SK-N-SH (cell line): ENCODE results near the gene P4HA3. TPM values are rescaled to one million over a fixed set of nuclear protein-coding genes. Genes with fewer than 3 reads are reported as not detected.
"Not testable (repeated sequence)": the region's sequence is repeated elsewhere in the genome, so short reads cannot be mapped to it uniquely, and the experiment has no call there.

Experiments
- CTCF ChIA-PET: fragments of 300-600, 350-600 bp; formaldehyde crosslinking; extraction: SDS; loops from one replicate; lab custom pipeline; 2021; lab: Yijun Ruan, JAX
- POLR2A ChIA-PET: fragments of 350-600 bp; sonication (Branson Sonifier 250); formaldehyde crosslinking; extraction: SDS; loops from one replicate; lab custom pipeline; 2020; ENCODE audit warnings: antibody characterized with exemption, inconsistent platforms; lab: Yijun Ruan, JAX
- DNase-seq: peaks from one replicate; pipeline ENCODE4 v3.0.0; 2012
- H2AFZ ChIP-seq: fragments of 200-600 bp; sonication (generic); 2 replicates; pipeline ENCODE4 v1.8.1; 2016; ENCODE audit warnings: antibody characterized with exemption, mild to moderate bottlenecking, low read depth
- H3F3A ChIP-seq: fragments of 200-600 bp; sonication (generic); replicated peaks from 2 replicates; pipeline ENCODE3; 2016; ENCODE audit warnings: antibody characterized with exemption, mild to moderate bottlenecking; ENCODE audit not compliant: insufficient read depth
- H3K27ac ChIP-seq, 2 experiments: fragments of 200-500 bp in 1 of 2; fragments of 200-600 bp in 1 of 2; sonication (Bioruptor generic) in 1 of 2; sonication (generic), shearing (Covaris generic) in 1 of 2; 2 replicates each; pipeline versions ENCODE4 v1.5.1 to v1.6.1; 2014 to 2016; ENCODE audit warnings: low read depth in 2 of 2, inconsistent platforms in 1 of 2, low read length in 1 of 2, mild to moderate bottlenecking in 1 of 2, mixed read lengths in 1 of 2
- H3K27me3 ChIP-seq: fragments of 200-600 bp; sonication (generic), shearing (Covaris generic); 2 replicates; pipeline ENCODE4 v1.6.1; 2016; ENCODE audit warnings: mixed run types; ENCODE audit not compliant: insufficient read depth
- H3K36me3 ChIP-seq, 2 experiments: fragments of 200-500 bp in 1 of 2; fragments of 200-600 bp in 1 of 2; sonication (Bioruptor generic) in 1 of 2; sonication (generic) in 1 of 2; replicated peaks in 1 of 2; 2 replicates each; pipeline versions ENCODE3 to v1.5.1; 2014 to 2016; ENCODE audit warnings: low read length in 1 of 2, mild to moderate bottlenecking in 1 of 2; ENCODE audit not compliant: insufficient read depth in 2 of 2, control insufficient read depth in 1 of 2
- H3K4me1 ChIP-seq, 2 experiments: fragments of 200-500 bp in 1 of 2; fragments of 200-600 bp in 1 of 2; sonication (Bioruptor generic) in 1 of 2; sonication (generic), shearing (Covaris generic) in 1 of 2; 2 replicates each; pipeline versions ENCODE4 v1.5.1 to v1.6.1; 2014 to 2016; ENCODE audit warnings: low read depth in 1 of 2, low read length in 1 of 2, mixed run types in 1 of 2; ENCODE audit not compliant: insufficient read depth in 2 of 2, control insufficient read depth in 1 of 2
- H3K4me2 ChIP-seq: fragments of 200-600 bp; sonication (generic), shearing (Covaris generic); 2 replicates; pipeline ENCODE4 v1.6.1; 2017; ENCODE audit warnings: mixed run types
- H3K4me3 ChIP-seq, 2 experiments: fragments of 200-500 bp in 1 of 2; fragments of 200-600 bp in 1 of 2; sonication (Bioruptor generic) in 1 of 2; sonication (generic), shearing (Covaris generic) in 1 of 2; 2 replicates each; pipeline versions ENCODE4 v1.5.1 to v1.8.1; 2014 to 2016; ENCODE audit warnings: low read depth in 2 of 2, inconsistent platforms in 1 of 2, low read length in 1 of 2, mild to moderate bottlenecking in 1 of 2, mixed read lengths in 1 of 2, moderate library complexity in 1 of 2
- H3K79me2 ChIP-seq: fragments of 200-600 bp; sonication (generic); 2 replicates; pipeline ENCODE4 v1.8.1; 2017; ENCODE audit warnings: mild to moderate bottlenecking; ENCODE audit not compliant: insufficient read depth
- H3K9ac ChIP-seq: fragments of 200-600 bp; sonication (generic); 2 replicates; pipeline ENCODE4 v1.6.1; 2017; ENCODE audit warnings: mixed run types
- H3K9me2 ChIP-seq: fragments of 200-600 bp; sonication (generic); 2 replicates; pipeline ENCODE4 v1.6.1; 2017; ENCODE audit warnings: mixed run types
- H3K9me3 ChIP-seq: fragments of 200-600 bp; sonication (generic); 2 replicates; pipeline ENCODE4 v1.6.1; 2017; ENCODE audit warnings: mixed run types, mild to moderate bottlenecking, moderate library complexity
- H4K20me1 ChIP-seq: fragments of 200-600 bp; sonication (generic); 2 replicates; pipeline ENCODE4 v1.6.1; 2017; ENCODE audit warnings: mild to moderate bottlenecking, mixed run types; ENCODE audit not compliant: insufficient read depth
- CHD2 ChIP-seq: fragments of 150-350 bp; IDR thresholded peaks from 2 replicates; pipeline ENCODE4 v1.6.1; 2018; ENCODE audit warnings: low read length; ENCODE audit not compliant: partially characterized antibody
- ELF1 ChIP-seq: IDR thresholded peaks from 2 replicates; pipeline ENCODE4 v1.4.0; 2012
- FOXJ3 ChIP-seq: sonication (generic); formaldehyde crosslinking; IDR thresholded peaks from 2 replicates; pipeline ENCODE4 v1.5.1; 2020; ENCODE audit warnings: mild to moderate bottlenecking, missing genetic modification reagents
- FOXM1 ChIP-seq: IDR thresholded peaks from 2 replicates; pipeline ENCODE4 v1.4.0; 2012; ENCODE audit warnings: low read depth, mild to moderate bottlenecking
- JUND ChIP-seq: IDR thresholded peaks from 2 replicates; pipeline ENCODE4 v1.4.0; 2012
- MAX ChIP-seq: IDR thresholded peaks from 2 replicates; pipeline ENCODE4 v1.4.0; 2012; ENCODE audit warnings: low read depth
- NRF1 ChIP-seq: IDR thresholded peaks from 2 replicates; pipeline ENCODE4 v1.6.1; 2012; ENCODE audit warnings: low read depth, mild to moderate bottlenecking, low read length
- PBX3 ChIP-seq: IDR thresholded peaks from 2 replicates; pipeline ENCODE4; 2012
- POLR2AphosphoS5 ChIP-seq: IDR thresholded peaks from 2 replicates; pipeline ENCODE4 v1.6.1; 2012; ENCODE audit warnings: low read depth, low read length
- SMC3 ChIP-seq: IDR thresholded peaks from 2 replicates; pipeline ENCODE4 v1.6.1; 2012; ENCODE audit warnings: low read depth, low read length, improper control_type of control experiment
- TAF1 ChIP-seq: IDR thresholded peaks from 2 replicates; pipeline ENCODE4 v1.6.1; 2012; ENCODE audit warnings: low read depth, mild to moderate bottlenecking, low read length, moderate library complexity, borderline replicate concordance
- TEAD4 ChIP-seq: IDR thresholded peaks from 2 replicates; pipeline ENCODE4 v1.4.0; 2012; ENCODE audit warnings: mild to moderate bottlenecking, borderline replicate concordance; ENCODE audit not compliant: insufficient read depth
- USF1 ChIP-seq: IDR thresholded peaks from 2 replicates; pipeline ENCODE4 v1.4.0; 2012; ENCODE audit warnings: low read depth, borderline replicate concordance
- USF2 ChIP-seq: fragments of 150-350 bp; IDR thresholded peaks from 2 replicates; pipeline ENCODE4 v1.6.1; 2017; ENCODE audit warnings: antibody characterized with exemption, low read length, low read depth, borderline replicate concordance
- ZBTB33 ChIP-seq: IDR thresholded peaks from 2 replicates; pipeline ENCODE4 v1.4.0; 2012; ENCODE audit warnings: low read depth, borderline replicate concordance
- WGBS: methylation state at CpG from one replicate; pipeline ENCODE4 v1.1.6; 2017; ENCODE audit warnings: low lambda C conversion rate; 5-methylcytosine and 5-hydroxymethylcytosine counted together
- polyA plus RNA-seq, 3 experiments: library from polyadenylated mRNA; depleted of rRNA; stranded (reverse); fragments of >200 nt; gene quantifications; 2 replicates each; pipeline ENCODE4 v1.2.3, GENCODE V29; 2012

P4HA3 gene
- polyA plus RNA-seq, 1 of the 3 experiments (the other 2 are of a cell fraction) = 8.4 TPM

- H3F3A ChIP-seq = peaks cover 10% of the 10 kb centered on the region
- no peak overlapping the region for H3K27ac ChIP-seq
- H2AFZ ChIP-seq = no peak overlapping the region
- no peak overlapping the region for H3K4me2 ChIP-seq
- peaks cover 6 to 36% of the 10 kb centered on the region in 2 experiments for H3K36me3 ChIP-seq
- H3K9me2 ChIP-seq = no peaks in the 10 kb centered on the region; the same call in 1 of the 2 replicates
- no peak overlapping the region for H3K9ac ChIP-seq
- no peak for DNase-seq
- peaks cover 0 to 17% of the 10 kb centered on the region in 2 experiments; a peak in 3 of 4 replicates for H3K4me1 ChIP-seq
- WGBS = 100% methylated on average over 1 of the region's 1 CpG
- H4K20me1 ChIP-seq = no peaks in the 10 kb centered on the region
- CTCF ChIA-PET = interaction anchor here (0.7 to 1.4 kb wide), 2 partner anchors 9 to 11 kb away, joined by 3 read pairs; no protein-coding TSS in a partner anchor
- no peak overlapping the region for H3K4me3 ChIP-seq
- POLR2A ChIA-PET = no interaction called here
- no peaks in the 10 kb centered on the region for H3K79me2 ChIP-seq
- TF ChIP-seq MAX = no peak
- no peaks in the 10 kb centered on the region for H3K9me3 ChIP-seq
- H3K27me3 ChIP-seq = no peaks in the 10 kb centered on the region
Observed at GRCh38 chr11:74333193-74333592, 21.8 kb upstream of the P4HA3 start.

- TF ChIP-seq PBX3 = no peak
- no peak for TF ChIP-seq USF2
- no peak for TF ChIP-seq FOXJ3 (CRISPR knock-in tag)
- no peak for TF ChIP-seq POLR2AphosphoS5
- TF ChIP-seq USF1 = no peak
- no peak for TF ChIP-seq FOXM1
- TF ChIP-seq JUND = no peak
- no peak for TF ChIP-seq ELF1
- TF ChIP-seq CHD2 = no peak
- no peak for TF ChIP-seq TEAD4
- no peak for TF ChIP-seq NRF1
- no peak for TF ChIP-seq ZBTB33
- no peak for TF ChIP-seq TAF1
- no peak for TF ChIP-seq SMC3
- TF ChIP-seq, all 33 proteins: peak for 0
- no peak overlapping the region for H3K4me2 ChIP-seq
- no peak overlapping the region for H2AFZ ChIP-seq
- 94% methylated on average over 1 of the region's 1 CpG for WGBS
- H3K4me3 ChIP-seq = no peak overlapping the region
- H3K79me2 ChIP-seq = no peaks in the 10 kb centered on the region
- H4K20me1 ChIP-seq = no peaks in the 10 kb centered on the region
- DNase-seq = no peak
- H3K36me3 ChIP-seq = peaks cover 6 to 28% of the 10 kb centered on the region in 2 experiments
- H3F3A ChIP-seq = peaks cover 10% of the 10 kb centered on the region
- no peaks in the 10 kb centered on the region for H3K9me3 ChIP-seq
- no peaks in the 10 kb centered on the region; the same call in 1 of the 2 replicates for H3K9me2 ChIP-seq
- peaks cover 0 to 17% of the 10 kb centered on the region in 2 experiments; a peak in 3 of 4 replicates for H3K4me1 ChIP-seq
- H3K27me3 ChIP-seq = no peaks in the 10 kb centered on the region
- ChIA-PET CTCF (interaction anchor here (1.4 kb wide), 1 partner anchor 12 kb away, joined by 3 read pairs; no protein-coding TSS in a partner anchor), POLR2A (no interaction called here)
- no peak overlapping the region for H3K9ac ChIP-seq
- no peak overlapping the region for H3K27ac ChIP-seq
Observed at GRCh38 chr11:74332291-74332690, 20.9 kb upstream of the P4HA3 start.

GRCh38 chr11:74331000-74331399 is 19.6 kb upstream of the P4HA3 start:
- H3K4me2 ChIP-seq, H3K27me3 ChIP-seq, CTCF ChIA-PET: not testable (repeated sequence)

More at GRCh38 chr11:74331000-74331399, 19.6 kb upstream of the P4HA3 start:
- H3K9me3 ChIP-seq, H3K9ac ChIP-seq, H3K4me3 ChIP-seq, DNase-seq, H3K79me2 ChIP-seq, H3K9me2 ChIP-seq, H2AFZ ChIP-seq, POLR2A ChIA-PET, H4K20me1 ChIP-seq: not testable (repeated sequence)
- Histone ChIP-seq H3K36me3 (peaks cover 0 to 15% of the 10 kb centered on the region in 2 experiments), H3K27ac (peak overlapping the region in 1 of 2 experiments; percentile 63; a peak in 1 of 4 replicates), H3K4me1 (peaks cover 3 to 24% of the 10 kb centered on the region in 2 experiments), H3F3A (peaks cover 10% of the 10 kb centered on the region)
- 95% methylated on average over 6 of the region's 6 CpGs for WGBS
